ENCODE measurements around the gene ZNRF1. TPM values are rescaled to one million over a fixed set of nuclear protein-coding genes. Genes with fewer than 3 reads are reported as not detected.
"Not testable (repeated sequence)": the region's sequence is repeated elsewhere in the genome, so short reads cannot be mapped to it uniquely, and the experiment has no call there.

Gene ZNRF1
- total RNA-seq, 1 donor from 2014 or later, result 46.8 TPM

GRCh38 chr16:75024594-75024993, 25.8 kb downstream of the ZNRF1 start:
- H3K9me3 Mint-ChIP-seq, result peaks cover 15% of the 10 kb centered on the region
- H3K27me3 Mint-ChIP-seq, result no peaks in the 10 kb centered on the region
- peaks cover 25% of the 10 kb centered on the region for H3K4me1 Mint-ChIP-seq
- intact Hi-C loops (cut with micrococcal nuclease), result no loop called here
- no peak overlapping the region for H3K4me3 Mint-ChIP-seq
- peak overlapping the region; percentile 22 for H3K27ac Mint-ChIP-seq
- H3K36me3 Mint-ChIP-seq (ENCODE audit: low read depth), result peaks cover 26% of the 10 kb centered on the region
- DNase-seq, result no peak

- H3K36me3 Mint-ChIP-seq (ENCODE audit: low read depth), result peaks cover 22% of the 10 kb centered on the region
- no peaks in the 10 kb centered on the region for H3K27me3 Mint-ChIP-seq
- H3K9me3 Mint-ChIP-seq, result peaks cover 11% of the 10 kb centered on the region
- peak overlapping the region; percentile 32 for H3K27ac Mint-ChIP-seq
- no peak for DNase-seq
- intact Hi-C loops (cut with micrococcal nuclease), result no loop called here
- H3K4me1 Mint-ChIP-seq, result peaks cover 26% of the 10 kb centered on the region
- H3K4me3 Mint-ChIP-seq, result no peak overlapping the region
These were observed 26.9 kb downstream of the ZNRF1 start for GRCh38 chr16:75025761-75026160.

DNA sequence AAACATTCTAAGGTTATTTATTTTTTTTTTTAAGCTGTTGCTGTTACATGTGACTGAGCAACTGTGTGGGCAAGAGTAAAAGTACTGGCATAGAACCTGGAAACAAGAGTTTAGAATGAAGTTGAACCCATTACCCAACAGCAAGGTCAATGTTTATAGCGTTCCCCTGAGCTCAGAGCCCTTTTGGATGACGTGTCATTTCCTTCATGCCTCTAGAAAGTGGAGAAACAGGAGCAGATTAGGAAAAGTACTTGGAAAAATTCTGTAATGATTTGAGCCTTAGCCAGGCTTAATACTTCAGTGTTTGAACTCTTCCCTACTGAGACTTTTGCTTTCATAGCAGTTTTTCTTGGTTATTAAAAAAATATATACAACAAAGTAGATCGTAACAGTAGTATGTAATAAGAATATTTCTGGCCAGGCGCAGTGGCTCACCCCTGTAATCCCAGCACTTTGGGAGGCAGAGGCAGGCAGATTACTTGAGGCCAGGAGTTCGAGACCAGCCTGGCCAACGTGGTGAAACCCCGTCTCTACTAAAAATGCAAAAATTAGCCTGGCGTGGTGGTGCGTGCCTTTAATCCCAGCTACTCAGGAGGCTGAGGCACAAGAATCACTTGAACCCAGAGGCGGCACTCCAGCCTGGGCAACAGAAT, 27.5 kb downstream of the ZNRF1 start:
- peaks cover 16% of the 10 kb centered on the region for H3K36me3 Mint-ChIP-seq (ENCODE audit: low read depth)
- intact Hi-C loops (cut with micrococcal nuclease); H3K4me3 Mint-ChIP-seq; H3K27me3 Mint-ChIP-seq; H3K9me3 Mint-ChIP-seq; H3K27ac Mint-ChIP-seq; DNase-seq: not testable (repeated sequence)
- peaks cover 24% of the 10 kb centered on the region for H3K4me1 Mint-ChIP-seq

GRCh38 chr16:75026892-75027391, 28.1 kb downstream of the ZNRF1 start:
- Mint-ChIP-seq H3K9me3 (peaks cover 7% of the 10 kb centered on the region), H3K36me3 (ENCODE audit: low read depth) (peaks cover 10% of the 10 kb centered on the region), H3K27me3 (no peaks in the 10 kb centered on the region), H3K27ac (no peak overlapping the region), H3K4me1 (peaks cover 23% of the 10 kb centered on the region), H3K4me3 (no peak overlapping the region)
- intact Hi-C loops (cut with micrococcal nuclease), result no loop called here
- no peak for DNase-seq

DNA sequence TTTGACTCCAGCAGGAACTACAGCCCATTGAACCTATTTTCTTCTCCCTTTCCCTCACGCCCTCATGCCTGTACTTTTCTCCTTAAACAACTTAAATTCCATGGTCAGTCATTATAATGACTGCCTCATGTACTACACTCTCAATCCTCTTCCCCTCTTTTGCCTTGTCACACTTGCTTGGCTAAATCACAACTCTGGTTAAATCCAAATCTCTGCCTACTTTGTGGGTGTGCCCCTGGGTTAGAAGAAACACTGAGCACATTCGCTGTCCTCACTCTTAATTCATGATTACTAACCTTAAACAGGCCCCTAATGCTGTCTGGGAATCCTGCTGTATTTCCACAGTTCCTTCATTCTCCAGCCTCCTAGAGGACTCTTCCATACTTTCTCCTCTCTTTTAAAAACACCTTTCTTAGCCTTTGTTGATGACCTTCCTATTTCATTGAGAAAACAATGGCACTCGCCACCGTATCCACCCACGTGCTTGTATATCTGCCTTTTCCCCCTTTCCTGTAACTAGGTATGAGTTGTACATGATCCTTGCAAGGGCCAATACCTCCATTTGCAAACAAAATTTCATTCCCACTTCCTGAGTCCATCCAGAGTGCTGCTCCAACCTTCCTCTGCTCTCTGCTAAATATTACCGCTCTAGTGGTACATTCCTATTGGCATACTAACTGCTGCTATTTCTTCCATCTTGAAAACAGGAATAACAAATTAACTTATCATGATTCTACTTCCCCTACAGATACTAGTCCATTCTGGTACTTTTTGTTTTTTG, 28.9 kb downstream of the ZNRF1 start:
- H3K4me1 Mint-ChIP-seq, result peaks cover 21% of the 10 kb centered on the region
- no peak overlapping the region for H3K27ac Mint-ChIP-seq
- intact Hi-C loops (cut with micrococcal nuclease), result no loop called here
- no peak for DNase-seq
- H3K36me3 Mint-ChIP-seq (ENCODE audit: low read depth), result peaks cover 9% of the 10 kb centered on the region
- peaks cover 4% of the 10 kb centered on the region for H3K9me3 Mint-ChIP-seq
- no peak overlapping the region for H3K4me3 Mint-ChIP-seq
- H3K27me3 Mint-ChIP-seq, result no peaks in the 10 kb centered on the region

DNA sequence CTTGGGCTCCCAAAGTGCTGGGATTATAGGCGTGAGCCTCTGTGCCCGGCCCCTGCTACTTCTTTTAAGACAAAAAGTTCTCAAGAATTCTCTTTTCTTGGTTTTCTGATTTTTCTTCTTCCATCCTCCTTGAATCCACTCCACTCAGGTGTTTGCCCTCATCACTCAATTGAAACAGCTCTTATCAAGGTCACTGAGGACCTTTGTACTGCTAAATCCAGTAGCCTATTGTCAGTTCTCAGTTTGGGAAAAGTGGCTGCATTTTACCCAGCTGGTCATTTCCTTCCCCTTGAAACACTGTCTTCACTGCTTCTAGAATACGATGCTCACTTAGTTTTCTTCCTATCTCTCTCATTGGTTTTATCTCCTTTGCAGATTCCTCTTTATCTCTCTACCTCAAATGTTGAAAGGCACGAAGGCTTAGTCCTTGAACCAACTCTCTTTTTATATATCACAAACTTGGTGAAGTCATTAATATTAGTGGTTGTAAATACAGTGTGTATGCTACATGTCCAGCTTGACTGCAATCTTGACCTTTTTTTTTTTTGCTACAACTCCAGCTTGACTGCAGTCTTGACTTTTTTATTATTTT, 29.8 kb downstream of the ZNRF1 start:
- Mint-ChIP-seq H3K36me3 (ENCODE audit: low read depth) (peaks cover 4% of the 10 kb centered on the region), H3K4me3 (no peak overlapping the region), H3K27ac (no peak overlapping the region), H3K4me1 (peaks cover 15% of the 10 kb centered on the region), H3K9me3 (no peaks in the 10 kb centered on the region), H3K27me3 (no peaks in the 10 kb centered on the region)
- intact Hi-C loops (cut with micrococcal nuclease), result no loop called here
- DNase-seq, result no peak

DNA sequence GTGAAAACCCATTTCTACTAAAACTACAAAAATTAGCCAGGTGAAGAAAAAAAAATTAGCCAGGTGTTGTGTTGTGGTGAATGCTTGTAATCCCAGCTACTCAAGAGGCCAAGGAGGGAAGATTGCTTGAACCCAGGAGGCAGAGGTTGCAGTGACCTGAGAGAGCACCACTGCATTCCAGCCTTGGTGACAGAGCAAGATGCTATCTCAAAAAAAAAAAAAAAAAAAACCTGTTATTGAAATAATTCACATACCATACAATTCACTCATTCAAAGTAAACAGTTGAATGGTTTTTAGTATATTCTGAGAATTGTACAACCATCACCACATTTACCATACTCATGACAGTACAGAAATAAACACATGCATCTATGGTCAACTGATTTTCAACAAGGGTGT, 31.0 kb downstream of the ZNRF1 start:
- H3K36me3 Mint-ChIP-seq (ENCODE audit: low read depth), result peaks cover 8% of the 10 kb centered on the region
- no peaks in the 10 kb centered on the region for H3K9me3 Mint-ChIP-seq
- DNase-seq, result no peak
- intact Hi-C loops (cut with micrococcal nuclease), result no loop called here
- no peaks in the 10 kb centered on the region for H3K27me3 Mint-ChIP-seq
- H3K27ac Mint-ChIP-seq, result no peak overlapping the region
- H3K4me3 Mint-ChIP-seq, result no peak overlapping the region
- peaks cover 7% of the 10 kb centered on the region for H3K4me1 Mint-ChIP-seq

- no peak for DNase-seq
These were observed 33.8 kb downstream of the ZNRF1 start for GRCh38 chr16:75032655-75033054.

GRCh38 chr16:75035410-75035968, 36.7 kb downstream of the ZNRF1 start:
- intact Hi-C loops (cut with micrococcal nuclease), result loop anchor here (5.0 kb wide), 1 partner anchor 33 kb away; no protein-coding TSS in a partner anchor
- no peak overlapping the region for H3K4me3 Mint-ChIP-seq
- H3K4me1 Mint-ChIP-seq, result peaks cover 4% of the 10 kb centered on the region
- H3K9me3 Mint-ChIP-seq, result peaks cover 24% of the 10 kb centered on the region
- H3K27ac Mint-ChIP-seq, result no peak overlapping the region
- no peak for DNase-seq
- H3K27me3 Mint-ChIP-seq, result no peaks in the 10 kb centered on the region
- H3K36me3 Mint-ChIP-seq (ENCODE audit: low read depth), result peaks cover 42% of the 10 kb centered on the region

More at GRCh38 chr16:75032655-75033054, 33.8 kb downstream of the ZNRF1 start:
- intact Hi-C loops (cut with micrococcal nuclease), result no loop called here
- Mint-ChIP-seq H3K36me3 (ENCODE audit: low read depth) (peaks cover 26% of the 10 kb centered on the region), H3K4me1 (peaks cover 4% of the 10 kb centered on the region), H3K27me3 (no peaks in the 10 kb centered on the region), H3K9me3 (peaks cover 19% of the 10 kb centered on the region), H3K4me3 (no peak overlapping the region), H3K27ac (no peak overlapping the region)

GRCh38 chr16:75038036-75038858, 39.4 kb downstream of the ZNRF1 start:
- no peaks in the 10 kb centered on the region for H3K27me3 Mint-ChIP-seq
- H3K4me1 Mint-ChIP-seq, result peaks cover 17% of the 10 kb centered on the region
- no peak for DNase-seq
- H3K9me3 Mint-ChIP-seq, result peaks cover 24% of the 10 kb centered on the region
- intact Hi-C loops (cut with micrococcal nuclease), result loop anchor here (5.0 kb wide), 1 partner anchor 36 kb away; no protein-coding TSS in a partner anchor
- peaks cover 51% of the 10 kb centered on the region for H3K36me3 Mint-ChIP-seq (ENCODE audit: low read depth)
- H3K4me3 Mint-ChIP-seq, result no peak overlapping the region
- H3K27ac Mint-ChIP-seq, result no peak overlapping the region

DNA sequence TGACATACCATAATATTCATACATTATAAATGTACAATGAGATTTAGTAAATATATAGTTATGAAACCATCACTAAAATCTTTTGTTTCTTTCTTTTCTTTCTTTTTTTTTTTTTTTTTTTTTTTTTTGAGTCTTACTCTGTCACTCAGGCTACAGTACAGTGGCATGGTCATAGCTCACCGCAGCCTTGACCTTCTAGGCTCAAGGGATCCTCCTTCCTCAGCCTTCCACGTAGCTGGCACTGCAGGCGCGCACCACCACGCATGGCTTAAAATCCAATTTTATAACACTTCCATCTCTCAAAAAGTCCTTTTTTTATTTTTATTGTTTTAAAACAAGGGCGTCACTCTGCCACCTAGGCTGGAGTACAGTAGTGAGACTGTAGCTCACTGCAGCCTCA, 41.1 kb downstream of the ZNRF1 start:
- Mint-ChIP-seq H3K27ac (no peak overlapping the region), H3K4me3 (no peak overlapping the region), H3K9me3 (peaks cover 24% of the 10 kb centered on the region), H3K36me3 (ENCODE audit: low read depth) (peaks cover 47% of the 10 kb centered on the region), H3K27me3 (no peaks in the 10 kb centered on the region), H3K4me1 (peaks cover 19% of the 10 kb centered on the region)
- intact Hi-C loops (cut with micrococcal nuclease), result loop anchor here (5.0 kb wide), 1 partner anchor 38 kb away; no protein-coding TSS in a partner anchor
- DNase-seq, result no peak

DNA sequence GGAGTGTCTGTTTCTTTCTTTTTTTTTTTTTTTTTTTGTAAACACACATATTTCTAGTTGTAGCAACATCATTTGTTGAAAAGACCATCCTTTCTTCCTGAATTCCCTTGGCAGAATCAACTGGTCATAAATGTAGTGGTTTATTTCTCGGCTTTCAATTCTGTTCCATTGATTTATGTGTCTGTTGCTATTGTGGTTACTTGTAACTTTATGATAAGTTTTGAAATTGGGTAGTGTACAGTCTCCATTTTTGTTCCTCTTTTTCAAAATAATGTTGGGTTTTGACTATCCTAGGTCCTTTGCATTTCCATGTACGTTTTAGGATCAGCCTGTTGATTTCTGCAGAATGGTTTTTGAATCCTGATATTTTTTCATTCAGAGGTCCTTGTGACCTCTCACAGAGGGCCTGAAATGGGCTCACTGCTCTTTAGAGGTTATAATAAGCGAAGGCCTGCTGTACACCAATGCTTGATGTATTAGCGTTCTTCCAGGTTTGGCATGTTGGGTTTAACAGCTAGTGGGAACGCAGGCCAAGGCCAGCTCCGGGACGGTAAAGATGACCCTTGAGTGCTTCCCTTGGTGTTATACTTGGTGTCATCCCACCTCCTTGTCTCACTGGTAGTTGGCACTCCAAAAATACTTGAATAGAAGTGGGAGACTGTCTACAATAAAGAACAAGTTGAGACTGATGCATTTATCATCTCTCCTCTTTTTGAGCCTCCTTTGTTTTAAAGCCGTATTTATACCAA, 43.8 kb downstream of the ZNRF1 start:
- H3K9me3 Mint-ChIP-seq, result peaks cover 7% of the 10 kb centered on the region
- H3K4me3 Mint-ChIP-seq, result no peak overlapping the region
- no peak for DNase-seq
- H3K27ac Mint-ChIP-seq, result no peak overlapping the region
- H3K4me1 Mint-ChIP-seq, result peaks cover 20% of the 10 kb centered on the region
- H3K27me3 Mint-ChIP-seq, result no peaks in the 10 kb centered on the region
- intact Hi-C loops (cut with micrococcal nuclease), result no loop called here
- peaks cover 30% of the 10 kb centered on the region for H3K36me3 Mint-ChIP-seq (ENCODE audit: low read depth)

Data from activated CD4-positive, alpha-beta T cell treated with anti-CD3 and anti-CD28 coated beads, Interleukin-2, amount 10 ng/mL, durations not matched to agents 24 days and 14 days (primary cell).